Left ventricle myocardium inferior (tissue), 1 donor: ENCODE measurements around the gene PPDPF. TPM values are rescaled to one million over a fixed set of nuclear protein-coding genes. Genes with fewer than 3 reads are reported as not detected.
"Not testable (repeated sequence)": the region's sequence is repeated elsewhere in the genome, so short reads cannot be mapped to it uniquely, and the experiment has no call there.

ENCODE experiments used
- DNase-seq: peaks from one replicate; pipeline ENCODE4 v3.0.0-alpha.2; 2020
- H3K27ac ChIP-seq: fragments of 200-600 bp; replicated peaks from 2 replicates; pipeline ENCODE4 v1.8.0; 2021
- H3K27me3 ChIP-seq: fragments of 200-600 bp; 2 replicates; pipeline ENCODE4 v1.8.0; 2021; ENCODE audit warnings: low read depth
- H3K36me3 ChIP-seq: fragments of 200-600 bp; 2 replicates; pipeline ENCODE4 v1.8.0; 2021
- H3K4me1 ChIP-seq: fragments of 200-600 bp; 2 replicates; pipeline ENCODE4 v1.8.0; 2021
- H3K4me3 ChIP-seq: fragments of 200-600 bp; 2 replicates; pipeline ENCODE4 v1.8.0; 2021; ENCODE audit warnings: mild to moderate bottlenecking, moderate library complexity
- H3K9me3 ChIP-seq: fragments of 200-600 bp; replicated peaks from 2 replicates; pipeline ENCODE4 v1.8.0; 2021
- CTCF ChIP-seq: fragments of 200-600 bp; IDR thresholded peaks from 2 replicates; pipeline ENCODE4 v1.8.0; 2021; ENCODE audit warnings: antibody characterized with exemption, mild to moderate bottlenecking, borderline replicate concordance
- intact Hi-C: fragments of 100-400 bp; cut with micrococcal nuclease; formaldehyde crosslinking; loops from one replicate; pipeline ENCODE4 v1.11.0; 2022
- total RNA-seq: library from RNA; stranded (reverse); fragmentation: NEBNext Ultra II Directional; extraction: Animal tissue kit (Norgen Biotek cat#: 25700); gene quantifications from one replicate; pipeline ENCODE4 v1.2.1, GENCODE V29; 2021
- donor health status: DM: no; HTN: yes; CAD: no; lungs with severe emphysema.

The PPDPF gene
- total RNA-seq, 1 donor from 2014 or later, result 371 TPM

GRCh38 chr20:63570281-63571086, 49.9 kb downstream of the PPDPF start:
- H3K9me3 ChIP-seq, result no peaks in the 10 kb centered on the region
- no peaks in the 10 kb centered on the region for H3K27me3 ChIP-seq
- intact Hi-C loops, result no loop called here
- no peak overlapping the region for H3K27ac ChIP-seq
- TF ChIP-seq CTCF, result no peak
- H3K4me1 ChIP-seq, result peaks cover 27% of the 10 kb centered on the region
- DNase-seq, result no peak
- H3K4me3 ChIP-seq, result no peak overlapping the region
- H3K36me3 ChIP-seq, result peaks cover 30% of the 10 kb centered on the region

GRCh38 chr20:63571087-63571478, 50.5 kb downstream of the PPDPF start:
- intact Hi-C loops, H3K27ac ChIP-seq, H3K4me3 ChIP-seq, DNase-seq, H3K27me3 ChIP-seq, H3K9me3 ChIP-seq: not testable (repeated sequence)
- Histone ChIP-seq H3K36me3 (peaks cover 24% of the 10 kb centered on the region), H3K4me1 (peaks cover 31% of the 10 kb centered on the region)

Other genes with a start within 250 kb of the PPDPF start
- gene ARFGAP1, start 248.0 kb upstream of the PPDPF start, total RNA-seq, result 33.4 TPM
- not detected for gene COL20A1, start 227.6 kb upstream of the PPDPF start, total RNA-seq
- gene CHRNA4, start 159.4 kb upstream of the PPDPF start, total RNA-seq, result 0.38 TPM
- gene KCNQ2, start 48.1 kb upstream of the PPDPF start, total RNA-seq, result 2.3 TPM
- 1,286 TPM for gene EEF1A2, start 21.7 kb upstream of the PPDPF start, total RNA-seq
- not detected for gene PTK6, start 16.6 kb downstream of the PPDPF start, total RNA-seq
- gene SRMS, start 27.0 kb downstream of the PPDPF start, total RNA-seq, result not detected
- gene FNDC11, start 33.4 kb downstream of the PPDPF start, total RNA-seq, result 0.14 TPM
- 10.6 TPM for gene HELZ2, start 53.5 kb downstream of the PPDPF start, total RNA-seq
- 5.3 TPM for gene GMEB2, start 106.3 kb downstream of the PPDPF start, total RNA-seq
- gene STMN3, start 132.7 kb downstream of the PPDPF start, total RNA-seq, result 4.6 TPM
- 9.6 TPM for gene RTEL1, start 137.5 kb downstream of the PPDPF start, total RNA-seq
- 0.27 TPM for gene TNFRSF6B, start 175.9 kb downstream of the PPDPF start, total RNA-seq
- gene ARFRP1, start 187.2 kb downstream of the PPDPF start, total RNA-seq, result 37.1 TPM
- gene ZGPAT, start 187.3 kb downstream of the PPDPF start, total RNA-seq, result 15.8 TPM
- gene LIME1, start 215.9 kb downstream of the PPDPF start, total RNA-seq, result 3.4 TPM
- 79.2 TPM for gene SLC2A4RG, start 219.0 kb downstream of the PPDPF start, total RNA-seq